ENCODE data around the gene TAS2R20.
A peak's percentile ranks its signal among the peaks of the same experiment; 100 is the strongest.
"Not testable (repeated sequence)": the region's sequence is repeated elsewhere in the genome, so short reads cannot be mapped to it uniquely, and the experiment has no call there.

TAS2R20 gene, protein sequence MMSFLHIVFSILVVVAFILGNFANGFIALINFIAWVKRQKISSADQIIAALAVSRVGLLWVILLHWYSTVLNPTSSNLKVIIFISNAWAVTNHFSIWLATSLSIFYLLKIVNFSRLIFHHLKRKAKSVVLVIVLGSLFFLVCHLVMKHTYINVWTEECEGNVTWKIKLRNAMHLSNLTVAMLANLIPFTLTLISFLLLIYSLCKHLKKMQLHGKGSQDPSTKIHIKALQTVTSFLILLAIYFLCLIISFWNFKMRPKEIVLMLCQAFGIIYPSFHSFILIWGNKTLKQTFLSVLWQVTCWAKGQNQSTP

DNA sequence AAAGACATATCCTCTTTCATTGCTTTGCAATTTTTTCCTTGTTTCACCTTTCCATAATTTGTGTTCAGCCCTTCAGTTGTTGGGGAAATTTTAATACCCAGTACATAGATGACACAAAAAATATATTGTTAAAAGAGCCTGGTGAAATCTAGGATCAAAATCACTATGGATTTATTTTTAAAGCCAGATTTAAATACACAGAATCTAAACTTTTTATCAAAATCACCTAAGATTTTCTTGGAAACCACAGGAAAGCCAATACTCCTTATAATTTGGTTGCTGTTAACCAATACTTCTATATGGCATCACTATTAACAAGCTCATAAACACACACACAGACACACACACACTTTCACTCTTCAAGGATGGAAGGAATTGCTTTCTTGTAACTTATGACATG lies at the start of gene TAS2R20:
Gene TAS2R20 (minus strand): TSS at position 101 of the 400 bp plus-strand sequence. CDS start 429 bp downstream, outside the sequence.
- TF ChIP-seq, protein P1, sequence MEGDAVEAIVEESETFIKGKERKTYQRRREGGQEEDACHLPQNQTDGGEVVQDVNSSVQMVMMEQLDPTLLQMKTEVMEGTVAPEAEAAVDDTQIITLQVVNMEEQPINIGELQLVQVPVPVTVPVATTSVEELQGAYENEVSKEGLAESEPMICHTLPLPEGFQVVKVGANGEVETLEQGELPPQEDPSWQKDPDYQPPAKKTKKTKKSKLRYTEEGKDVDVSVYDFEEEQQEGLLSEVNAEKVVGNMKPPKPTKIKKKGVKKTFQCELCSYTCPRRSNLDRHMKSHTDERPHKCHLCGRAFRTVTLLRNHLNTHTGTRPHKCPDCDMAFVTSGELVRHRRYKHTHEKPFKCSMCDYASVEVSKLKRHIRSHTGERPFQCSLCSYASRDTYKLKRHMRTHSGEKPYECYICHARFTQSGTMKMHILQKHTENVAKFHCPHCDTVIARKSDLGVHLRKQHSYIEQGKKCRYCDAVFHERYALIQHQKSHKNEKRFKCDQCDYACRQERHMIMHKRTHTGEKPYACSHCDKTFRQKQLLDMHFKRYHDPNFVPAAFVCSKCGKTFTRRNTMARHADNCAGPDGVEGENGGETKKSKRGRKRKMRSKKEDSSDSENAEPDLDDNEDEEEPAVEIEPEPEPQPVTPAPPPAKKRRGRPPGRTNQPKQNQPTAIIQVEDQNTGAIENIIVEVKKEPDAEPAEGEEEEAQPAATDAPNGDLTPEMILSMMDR (IDR thresholded peaks at IDR 0.05; ENCODE audit: control insufficient read depth, insufficient read depth, low read depth, low read length, missing control alignments) = no peak
- H3K4me3 ChIP-seq (ENCODE audit: control insufficient read depth, low read depth, low read length) = no peak within 1 kb of the TSS
- DNase-seq (ENCODE audit: low read depth) = no peak

DNA sequence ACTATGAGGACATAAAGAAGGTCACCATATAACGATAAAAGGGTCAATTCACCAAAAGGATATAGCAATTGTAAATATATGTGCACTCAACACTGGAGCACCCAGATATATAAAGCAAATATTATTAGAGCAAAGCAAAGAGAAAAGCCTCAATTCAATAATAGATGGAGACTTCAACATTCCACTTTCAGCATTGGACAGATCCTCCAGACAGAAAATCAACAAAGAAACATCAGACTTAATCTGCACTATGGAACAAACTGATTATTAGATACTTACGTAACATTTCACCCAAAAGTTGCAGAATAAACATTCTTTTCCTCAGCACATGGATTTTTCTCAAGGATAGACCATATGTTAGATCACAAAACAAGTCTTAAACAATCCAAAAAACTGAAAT lies 43.3 kb upstream of the TAS2R20 start:
- DNase-seq (ENCODE audit: low read depth); H3K4me3 ChIP-seq (ENCODE audit: control insufficient read depth, low read depth, low read length): not testable (repeated sequence)

DNA sequence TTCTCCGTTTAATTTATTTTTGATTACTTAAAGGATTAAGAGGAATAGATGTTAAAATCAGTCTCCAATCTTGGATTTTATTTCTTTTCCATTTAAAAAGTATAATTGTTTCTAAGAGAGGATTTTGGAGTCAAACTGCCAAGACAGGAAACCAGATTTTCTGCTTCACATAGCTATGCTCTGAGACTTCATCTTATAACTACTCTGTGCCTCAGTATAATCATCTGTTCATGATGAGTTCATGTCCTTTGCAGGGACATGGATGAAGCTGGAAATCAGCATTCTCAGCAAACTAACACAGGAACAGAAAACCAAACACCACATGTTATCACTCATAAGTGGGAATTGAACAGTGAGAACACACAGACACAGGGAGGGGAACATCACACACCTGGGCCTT lies 42.1 kb upstream of the TAS2R20 start:
- TF ChIP-seq, protein P1 (IDR thresholded peaks at IDR 0.05; ENCODE audit: control insufficient read depth, insufficient read depth, low read depth, low read length, missing control alignments) = no peak
- no peak overlapping the region for H3K4me3 ChIP-seq (ENCODE audit: control insufficient read depth, low read depth, low read length)
- no peak for DNase-seq (ENCODE audit: low read depth)

DNA sequence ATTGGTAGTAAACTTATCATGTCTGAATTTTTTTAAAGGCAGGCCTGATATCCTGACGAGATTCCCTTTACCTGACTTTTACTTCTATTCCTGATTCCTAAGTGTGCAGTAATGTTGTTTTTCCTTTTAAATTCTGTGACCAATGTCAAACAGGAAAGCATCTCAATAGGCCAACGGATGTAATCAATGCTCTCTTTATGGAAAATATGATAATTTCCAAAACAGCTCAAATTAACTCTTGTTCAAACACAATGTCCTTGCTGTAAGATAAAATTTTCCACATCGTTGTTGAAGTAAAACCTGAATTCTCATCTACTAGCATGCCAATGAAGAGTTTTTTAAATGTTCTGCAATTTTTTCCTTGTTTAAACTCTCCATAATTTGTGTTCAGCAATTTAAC lies 41.1 kb upstream of the TAS2R20 start:
- DNase-seq (ENCODE audit: low read depth) = no peak
- TF ChIP-seq, protein P1 (IDR thresholded peaks at IDR 0.05; ENCODE audit: control insufficient read depth, insufficient read depth, low read depth, low read length, missing control alignments) = no peak
- no peak overlapping the region for H3K4me3 ChIP-seq (ENCODE audit: control insufficient read depth, low read depth, low read length)

DNA sequence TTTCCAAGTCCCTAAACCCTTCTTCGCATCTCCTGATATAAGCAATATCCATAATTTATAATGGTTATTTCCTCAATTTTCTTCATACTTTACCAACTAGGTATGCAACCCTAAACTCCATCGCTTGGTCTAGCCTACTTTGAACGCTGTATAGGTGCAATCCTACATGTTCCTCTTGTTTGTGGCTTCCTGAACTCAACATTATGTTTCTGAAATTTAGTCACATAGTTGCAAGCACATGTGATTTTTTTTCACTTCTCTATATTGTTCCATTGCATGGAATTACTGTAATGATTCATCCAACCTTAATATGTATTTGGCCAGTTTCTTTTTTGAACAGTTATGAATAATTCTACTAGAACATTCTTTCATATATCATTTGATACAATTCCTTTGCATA lies 35.9 kb upstream of the TAS2R20 start:
- DNase-seq (ENCODE audit: low read depth); H3K4me3 ChIP-seq (ENCODE audit: control insufficient read depth, low read depth, low read length): not testable (repeated sequence)

DNA sequence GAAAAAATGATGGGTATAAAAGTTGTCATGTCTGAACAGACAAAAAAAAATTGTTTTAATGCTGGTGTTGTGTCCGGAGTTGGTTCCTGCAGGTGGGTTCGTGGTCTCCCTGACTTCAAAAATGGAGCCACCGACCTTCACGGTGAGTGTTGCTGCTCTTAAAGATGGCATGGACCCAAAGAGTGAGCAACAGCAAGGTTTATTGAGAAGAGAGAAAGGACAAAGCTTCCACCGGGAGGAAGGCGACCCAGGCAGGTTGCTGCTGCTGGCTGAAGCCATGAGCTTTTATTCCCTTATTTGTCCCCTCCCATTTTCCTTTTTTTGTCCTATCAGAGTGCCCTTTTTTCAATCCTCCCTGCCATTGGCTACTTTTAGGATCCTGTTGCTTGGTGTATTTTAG lies 33.2 kb upstream of the TAS2R20 start, which contains the start of gene TAS2R31:
Gene TAS2R31 (minus strand): TSS at position 101 of the 400 bp plus-strand sequence. CDS start 72 bp downstream, at position 29.
- TF ChIP-seq, protein P1 (IDR thresholded peaks at IDR 0.05; ENCODE audit: control insufficient read depth, insufficient read depth, low read depth, low read length, missing control alignments) = no peak
- no peak for DNase-seq (ENCODE audit: low read depth)
- H3K4me3 ChIP-seq (ENCODE audit: control insufficient read depth, low read depth, low read length) = no peak within 1 kb of the TSS

DNA sequence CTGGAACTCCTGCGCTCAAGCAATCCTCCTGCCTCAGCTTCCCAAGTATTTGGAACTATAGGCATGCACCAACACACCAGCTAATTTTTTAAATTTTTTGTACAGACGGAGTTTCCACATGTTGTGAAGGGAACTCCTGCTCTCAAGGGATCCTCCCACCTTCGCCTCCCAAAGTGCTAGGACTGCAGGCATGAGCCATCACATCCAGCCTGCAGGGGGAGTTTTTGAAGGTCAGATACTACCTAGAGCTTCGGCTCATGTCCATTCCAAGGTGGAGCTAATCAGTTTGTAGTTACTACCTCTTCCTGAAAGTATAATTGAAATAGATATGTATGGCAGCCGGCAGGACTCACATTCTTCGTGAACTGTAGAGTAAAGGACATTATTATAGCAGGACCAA lies 28.0 kb upstream of the TAS2R20 start:
- no peak overlapping the region for H3K4me3 ChIP-seq (ENCODE audit: control insufficient read depth, low read depth, low read length)
- TF ChIP-seq, protein P1 (IDR thresholded peaks at IDR 0.05; ENCODE audit: control insufficient read depth, insufficient read depth, low read depth, low read length, missing control alignments) = peak; percentile 12
- no peak for DNase-seq (ENCODE audit: low read depth)

DNA sequence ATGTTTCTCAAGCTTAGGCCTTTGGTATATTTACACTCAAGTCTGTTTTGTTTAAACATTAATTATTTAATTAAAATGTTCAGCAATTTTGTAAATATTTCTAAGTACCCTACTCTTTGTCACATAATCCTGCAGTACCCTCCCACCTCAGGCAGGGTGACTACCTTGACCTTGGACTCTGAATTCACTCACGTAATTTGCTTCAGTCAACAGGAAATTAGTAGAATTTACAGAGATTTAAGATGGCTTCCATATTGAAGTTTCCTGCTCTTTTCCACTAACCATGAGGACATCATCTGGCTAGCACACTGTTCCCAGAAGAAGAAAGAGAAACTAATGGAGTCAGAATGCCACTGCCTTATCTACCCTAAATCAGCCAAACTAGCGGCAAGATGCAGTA lies 25.3 kb upstream of the TAS2R20 start:
- DNase-seq (ENCODE audit: low read depth) = no peak
- no peak overlapping the region for H3K4me3 ChIP-seq (ENCODE audit: control insufficient read depth, low read depth, low read length)
- TF ChIP-seq, protein P1 (IDR thresholded peaks at IDR 0.05; ENCODE audit: control insufficient read depth, insufficient read depth, low read depth, low read length, missing control alignments) = no peak
